ENCODE data around the gene KIAA1549. TPM values are rescaled to one million over a fixed set of nuclear protein-coding genes. Genes with fewer than 3 reads are reported as not detected.
"Not testable (repeated sequence)": the region's sequence is repeated elsewhere in the genome, so short reads cannot be mapped to it uniquely, and the experiment has no call there.

KIAA1549 gene
- total RNA-seq, 1 donor from 2014 or later, result 5.2 TPM

DNA sequence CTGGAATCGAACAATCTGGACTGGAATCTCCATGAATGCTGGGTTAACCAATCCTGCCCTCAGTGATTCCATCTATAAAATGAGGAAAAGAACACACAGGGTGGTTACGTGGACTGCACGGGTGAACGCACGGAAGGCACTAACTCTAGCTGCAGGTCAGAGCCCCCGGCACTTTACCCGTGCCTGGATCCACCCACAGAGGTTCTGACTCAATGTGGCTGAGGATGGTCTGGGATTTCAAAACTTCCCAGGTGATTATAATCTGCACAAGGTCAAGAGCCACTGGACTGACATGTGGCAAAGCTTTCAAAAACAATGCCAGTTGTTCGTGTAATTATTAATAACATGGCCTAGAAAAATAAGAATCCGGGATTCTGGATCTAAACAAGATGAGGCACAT is 29.2 kb downstream of the KIAA1549 start:
- no peak for ATAC-seq
- no peak for DNase-seq (ENCODE audit: low spot score)
- intact Hi-C loops (cut with DNase I), result no loop called here

DNA sequence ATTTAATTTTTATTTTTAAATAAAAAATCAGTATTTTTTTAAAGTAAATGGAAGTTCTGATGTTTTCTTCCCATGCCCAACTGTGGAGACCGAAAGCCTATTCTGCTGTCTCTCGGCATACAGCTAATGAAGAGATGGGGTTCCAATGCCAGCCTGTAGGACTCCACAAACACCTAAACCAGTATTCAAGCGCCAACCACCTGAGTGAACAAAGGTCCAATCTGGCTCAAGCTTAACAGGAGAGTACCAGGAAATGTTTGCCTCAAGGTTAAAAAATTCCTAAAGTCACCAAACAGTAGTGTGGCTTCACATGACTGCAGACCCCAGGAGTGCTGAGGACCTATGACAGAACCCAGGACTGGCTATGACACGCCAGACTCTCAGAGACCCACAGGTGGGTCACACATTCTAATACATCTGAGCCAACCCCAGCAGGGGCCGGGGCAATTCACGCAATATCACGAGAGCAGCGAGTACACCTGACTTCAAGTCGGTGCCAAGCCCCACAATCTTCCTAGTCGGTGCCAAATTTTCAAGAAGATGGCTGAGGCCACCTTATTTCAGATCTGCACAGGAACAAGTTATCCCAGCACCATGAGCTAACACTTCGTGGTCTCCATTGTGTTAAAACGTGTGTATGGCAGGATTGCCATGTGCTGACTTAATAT is 31.6 kb downstream of the KIAA1549 start:
- ATAC-seq (no peak), DNase-seq (ENCODE audit: low spot score) (no peak)
- intact Hi-C loops (cut with DNase I), result no loop called here

DNA sequence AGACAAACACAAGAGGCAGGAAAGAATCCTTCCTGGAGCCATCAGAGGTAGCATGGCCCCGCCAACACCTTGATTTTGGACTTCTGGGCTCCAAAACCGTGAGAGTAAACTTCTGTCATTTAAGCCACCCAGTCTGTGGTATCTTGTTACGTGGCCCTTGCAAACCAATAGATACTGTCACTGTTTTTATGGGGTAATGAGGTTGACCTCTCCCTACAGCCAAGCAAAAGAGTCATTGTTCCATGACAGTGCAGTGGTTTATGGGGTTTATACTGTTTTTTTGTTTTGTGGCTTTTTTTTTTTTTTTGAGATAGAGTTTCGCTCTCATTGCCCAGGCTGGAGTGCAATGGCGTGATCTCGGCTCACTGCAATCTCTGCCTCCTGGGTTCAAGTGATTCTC is 32.8 kb downstream of the KIAA1549 start:
- DNase-seq (ENCODE audit: low spot score), result no peak
- intact Hi-C loops (cut with DNase I), result no loop called here
- ATAC-seq, result no peak

DNA sequence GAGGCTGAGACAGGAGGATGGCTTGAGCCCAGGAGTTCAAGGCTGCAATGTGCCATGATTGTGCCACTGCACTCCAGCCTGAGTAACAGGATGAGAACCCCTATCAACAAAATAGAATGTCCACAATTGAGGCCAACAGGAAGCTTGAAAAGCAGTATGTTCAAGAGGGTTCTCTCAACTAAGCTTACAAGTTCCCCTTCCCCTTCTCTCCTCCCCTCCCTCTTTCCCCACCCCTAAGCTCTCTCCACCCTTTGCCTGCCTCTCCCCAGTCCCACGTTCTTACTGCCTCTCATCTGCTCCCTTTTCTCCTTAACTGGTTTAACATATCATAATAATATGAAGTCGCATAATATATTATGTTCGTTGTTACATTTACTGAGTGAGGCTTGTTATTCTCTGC is 35.4 kb downstream of the KIAA1549 start:
- no peak for DNase-seq (ENCODE audit: low spot score)
- intact Hi-C loops (cut with DNase I), result no loop called here
- ATAC-seq, result no peak

DNA sequence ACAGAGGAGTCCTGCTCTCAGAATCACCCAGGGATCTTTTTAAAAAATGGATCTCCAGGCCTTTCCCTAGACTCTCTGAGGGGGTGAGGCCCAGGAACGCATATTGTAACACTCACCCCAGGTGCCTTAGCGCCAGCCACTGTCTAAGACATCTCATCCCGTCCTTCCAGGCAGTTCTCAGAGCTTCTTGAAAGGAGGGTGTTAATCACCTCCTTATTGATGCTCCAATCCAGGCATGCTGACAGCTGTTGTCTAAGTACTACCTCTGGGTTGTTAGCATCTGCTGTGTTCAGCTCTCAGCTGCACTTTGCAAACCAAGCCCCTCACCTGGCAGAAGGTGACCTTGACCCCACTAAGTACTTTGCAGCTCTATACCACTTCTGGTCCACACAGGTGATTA is 36.0 kb downstream of the KIAA1549 start:
- intact Hi-C loops (cut with DNase I), result no loop called here
- no peak for DNase-seq (ENCODE audit: low spot score)
- ATAC-seq, result no peak

DNA sequence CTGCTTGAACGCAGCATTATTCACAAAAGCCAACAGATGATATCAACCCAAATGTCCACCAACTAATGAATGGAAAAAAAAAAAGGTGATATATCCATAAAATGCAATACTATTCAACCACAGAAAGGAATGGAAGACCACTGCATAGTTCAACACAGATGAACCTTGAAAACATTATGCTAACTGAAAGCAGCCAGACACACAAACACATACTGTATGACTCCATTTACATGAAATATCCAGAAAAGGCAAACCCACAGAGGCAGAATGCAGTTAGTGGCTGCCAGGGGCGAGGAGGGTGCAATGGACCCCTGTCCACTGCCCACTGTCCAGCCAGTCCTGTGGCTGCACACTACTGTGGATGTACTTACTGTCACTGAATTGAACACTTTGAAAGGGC is 36.6 kb downstream of the KIAA1549 start:
- no peak for ATAC-seq
- intact Hi-C loops (cut with DNase I), result no loop called here
- no peak for DNase-seq (ENCODE audit: low spot score)

DNA sequence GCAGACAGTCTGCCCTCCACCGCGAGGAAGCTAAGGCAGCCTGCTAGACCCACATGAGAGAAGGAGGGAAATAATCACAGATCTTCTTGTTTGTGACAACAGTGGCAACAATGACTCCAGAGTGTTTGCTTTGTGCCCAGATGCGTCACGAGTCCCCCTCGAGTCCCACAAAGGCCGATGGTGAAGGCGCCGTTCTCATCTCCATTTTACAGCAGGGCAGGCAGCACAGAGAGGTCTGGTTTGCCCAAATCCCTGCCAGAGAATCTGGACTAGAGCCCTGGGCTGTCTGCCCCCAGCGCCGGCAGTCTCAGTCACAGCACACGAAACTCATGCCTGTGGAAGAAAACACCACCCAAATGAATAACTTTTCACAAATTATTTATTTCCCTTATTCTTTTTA is 38.1 kb downstream of the KIAA1549 start:
- ATAC-seq (no peak), DNase-seq (ENCODE audit: low spot score) (no peak)
- intact Hi-C loops (cut with DNase I), result no loop called here

DNA sequence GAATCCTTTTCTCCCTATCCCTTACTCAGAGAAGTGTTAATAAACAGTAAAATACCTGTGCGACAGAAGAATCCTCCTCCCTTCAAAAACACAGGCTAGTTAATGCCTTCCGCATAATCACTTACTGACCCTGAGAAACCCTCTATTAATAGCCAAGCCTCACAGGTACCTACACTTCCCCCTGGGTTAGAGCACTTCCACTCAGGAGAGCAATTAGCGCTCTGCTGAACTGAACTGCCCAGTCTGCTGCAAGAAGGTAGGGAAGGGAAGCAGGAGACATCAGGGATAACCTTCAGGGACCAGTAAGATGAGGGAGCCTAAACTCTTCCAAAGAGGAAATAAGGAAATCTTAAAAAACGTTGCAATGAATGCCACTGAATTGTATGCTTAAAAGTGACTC is 39.6 kb downstream of the KIAA1549 start:
- ATAC-seq (no peak), DNase-seq (ENCODE audit: low spot score) (no peak)
- intact Hi-C loops (cut with DNase I), result no loop called here

DNA sequence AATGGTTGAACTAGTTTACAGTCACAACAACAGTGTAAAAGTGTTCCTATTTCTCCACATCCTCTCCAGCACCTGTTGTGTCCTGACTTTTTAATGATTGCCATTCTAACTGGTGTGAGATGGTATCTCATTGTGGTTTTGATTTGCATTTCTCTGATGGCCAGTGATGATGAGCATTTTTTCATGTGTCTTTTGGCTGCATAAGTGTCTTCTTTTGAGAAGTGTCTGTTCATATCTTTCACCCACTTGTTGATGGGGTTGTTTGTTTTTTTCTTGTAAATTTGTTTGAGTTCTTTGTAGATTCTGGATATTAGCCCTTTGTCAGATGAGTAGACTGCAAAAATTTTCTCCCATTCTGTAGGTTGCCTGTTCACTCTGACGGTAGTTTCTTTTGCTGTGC is 40.6 kb downstream of the KIAA1549 start:
- intact Hi-C loops (cut with DNase I); DNase-seq (ENCODE audit: low spot score); ATAC-seq: not testable (repeated sequence)

DNA sequence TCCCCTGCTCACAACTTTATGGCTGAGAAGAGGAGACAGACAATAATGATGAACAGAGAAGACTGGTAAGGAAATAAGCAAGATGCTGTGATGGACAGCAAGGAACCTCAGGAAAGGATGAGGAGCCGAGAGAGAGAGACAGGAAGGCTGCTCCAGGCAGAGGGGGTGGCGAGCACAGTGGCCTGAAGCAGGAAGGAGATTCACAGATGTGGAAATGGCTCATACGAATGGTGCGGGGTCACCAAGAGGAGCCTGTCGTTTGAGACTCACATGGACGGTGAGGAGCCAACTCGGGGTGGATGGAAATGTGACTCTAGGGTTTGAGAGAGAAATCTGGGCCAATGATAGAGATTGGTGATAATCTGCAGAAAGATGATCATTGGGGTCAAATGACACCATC is 43.7 kb downstream of the KIAA1549 start:
- intact Hi-C loops (cut with DNase I), result no loop called here
- ATAC-seq (no peak), DNase-seq (ENCODE audit: low spot score) (no peak)

DNA sequence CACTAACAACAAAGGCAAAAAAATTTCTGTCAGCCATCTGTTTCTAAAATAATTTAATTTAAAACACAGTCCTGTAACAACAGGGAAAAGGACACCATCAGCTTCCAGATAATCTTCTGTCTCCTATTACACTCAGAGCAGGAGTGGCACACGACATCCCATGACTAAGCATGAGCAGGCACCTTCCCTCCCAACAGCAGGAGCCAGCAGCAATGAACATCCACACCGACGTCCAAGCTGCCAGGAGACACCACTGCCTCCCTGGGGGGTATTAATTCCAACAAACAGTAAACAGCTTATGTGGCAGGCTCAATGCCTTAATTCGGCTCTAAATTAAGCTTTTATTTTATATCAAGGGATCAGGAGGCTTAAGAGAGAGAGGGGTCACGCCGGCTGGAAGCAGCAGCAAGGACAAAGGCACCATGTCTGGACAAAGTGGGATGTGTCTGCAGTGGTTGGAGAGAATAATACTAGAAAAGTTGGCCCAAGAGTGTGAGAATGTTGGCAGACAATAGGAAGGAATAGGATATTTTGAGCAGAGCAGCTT is 45.7 kb downstream of the KIAA1549 start:
- intact Hi-C loops (cut with DNase I), result no loop called here
- ATAC-seq (peak; percentile 91), DNase-seq (ENCODE audit: low spot score) (no peak)

DNA sequence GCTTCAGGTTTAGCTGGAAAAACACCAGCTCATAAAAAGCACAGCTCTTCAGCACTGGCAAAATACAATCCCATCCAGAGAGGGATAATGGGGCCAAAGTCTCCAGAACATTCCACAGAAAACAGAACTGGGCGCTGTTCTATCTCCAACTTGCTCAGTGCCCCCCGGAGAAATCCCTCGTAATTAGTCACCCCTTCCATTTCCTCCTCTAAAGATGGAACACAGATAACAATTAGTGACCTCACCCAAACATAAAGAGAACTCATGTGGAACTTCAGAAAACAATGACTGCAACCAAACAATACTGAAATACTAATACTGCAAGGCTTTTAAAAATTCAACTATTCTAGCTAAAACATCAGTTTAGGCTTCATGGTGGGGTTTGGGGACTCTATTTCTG is 46.3 kb downstream of the KIAA1549 start:
- no peak for ATAC-seq
- intact Hi-C loops (cut with DNase I), result no loop called here
- DNase-seq (ENCODE audit: low spot score), result no peak

DNA sequence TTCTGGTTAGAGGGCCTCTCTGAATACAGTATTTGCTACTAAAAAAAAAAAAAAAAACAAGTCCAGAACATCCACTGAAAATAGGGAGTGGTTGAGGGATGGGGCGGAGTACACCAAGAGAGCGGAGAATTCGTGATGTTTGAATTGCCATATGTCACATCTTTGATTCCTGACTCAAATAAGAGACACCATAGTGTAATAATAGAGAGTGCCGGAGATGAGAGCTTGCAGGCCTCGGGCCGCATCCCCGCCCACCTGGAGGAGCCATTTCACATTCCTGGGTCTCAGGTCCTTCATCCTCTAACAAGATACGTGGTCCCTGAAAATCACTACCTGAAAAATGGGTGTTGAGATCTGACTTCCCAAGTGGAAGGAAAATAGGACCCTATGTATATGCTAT is 46.8 kb downstream of the KIAA1549 start:
- intact Hi-C loops (cut with DNase I), result no loop called here
- DNase-seq (ENCODE audit: low spot score), result no peak
- ATAC-seq, result no peak

DNA sequence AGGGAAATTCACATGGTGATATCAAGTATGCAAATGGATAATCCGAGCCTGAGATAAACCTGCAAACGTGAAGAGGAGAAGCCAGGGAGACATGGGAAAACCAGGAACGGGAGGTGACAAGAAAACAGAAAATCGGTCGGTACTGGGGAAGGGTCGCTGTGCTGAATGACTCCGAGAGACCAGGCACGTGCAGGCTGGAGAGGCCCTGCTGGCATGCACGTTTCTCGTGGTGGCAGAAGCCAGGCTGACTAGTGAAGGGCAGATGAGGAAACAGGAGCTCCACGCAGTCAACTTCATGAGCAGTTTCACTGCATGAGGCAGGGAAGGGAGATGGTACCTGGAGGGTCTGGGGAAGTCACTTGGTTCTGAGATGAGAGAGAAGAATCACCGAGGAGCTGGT is 48.3 kb downstream of the KIAA1549 start:
- no peak for ATAC-seq
- intact Hi-C loops (cut with DNase I), result no loop called here
- no peak for DNase-seq (ENCODE audit: low spot score)

DNA sequence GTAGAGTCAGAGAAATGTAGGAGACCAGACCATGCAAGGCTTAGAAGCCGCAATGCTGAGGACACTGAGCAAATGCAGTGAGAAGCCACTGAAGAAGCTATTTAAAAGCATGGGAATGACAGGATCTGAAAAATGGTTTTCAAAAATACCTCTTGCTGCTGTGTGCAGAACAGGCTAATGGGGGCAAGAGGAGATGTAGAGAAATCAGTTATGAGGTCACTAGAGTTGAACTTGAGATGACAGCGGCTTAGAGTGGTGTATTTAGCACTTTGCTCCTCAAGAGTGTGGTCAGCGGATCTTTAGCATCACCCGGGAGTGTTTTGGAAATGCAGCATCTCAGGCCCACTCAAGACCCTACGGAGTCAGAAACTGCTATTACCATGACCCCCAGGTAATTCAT is 48.8 kb downstream of the KIAA1549 start:
- intact Hi-C loops (cut with DNase I), result no loop called here
- ATAC-seq (no peak), DNase-seq (ENCODE audit: low spot score) (no peak)

DNA sequence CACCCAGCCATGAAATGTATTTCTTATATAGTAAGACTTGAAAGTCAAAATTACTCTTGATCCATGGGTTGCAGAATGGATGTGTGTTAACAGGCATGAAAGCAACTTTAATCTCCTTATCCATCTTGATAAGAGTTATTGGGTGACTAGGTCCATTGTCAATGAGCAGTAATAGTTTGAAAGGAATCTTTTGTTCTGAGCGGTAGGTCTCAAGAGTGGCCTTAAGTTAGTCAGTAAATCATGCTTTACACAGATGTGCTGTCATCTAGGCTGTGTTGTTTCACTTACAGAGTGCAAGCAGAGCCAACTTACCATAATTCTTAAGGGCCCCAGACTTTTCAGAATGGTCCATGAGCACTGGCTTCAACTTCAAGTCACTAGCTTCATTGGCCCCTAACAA is 51.2 kb downstream of the KIAA1549 start:
- DNase-seq (ENCODE audit: low spot score), result no peak
- intact Hi-C loops (cut with DNase I), result no loop called here
- no peak for ATAC-seq

DNA sequence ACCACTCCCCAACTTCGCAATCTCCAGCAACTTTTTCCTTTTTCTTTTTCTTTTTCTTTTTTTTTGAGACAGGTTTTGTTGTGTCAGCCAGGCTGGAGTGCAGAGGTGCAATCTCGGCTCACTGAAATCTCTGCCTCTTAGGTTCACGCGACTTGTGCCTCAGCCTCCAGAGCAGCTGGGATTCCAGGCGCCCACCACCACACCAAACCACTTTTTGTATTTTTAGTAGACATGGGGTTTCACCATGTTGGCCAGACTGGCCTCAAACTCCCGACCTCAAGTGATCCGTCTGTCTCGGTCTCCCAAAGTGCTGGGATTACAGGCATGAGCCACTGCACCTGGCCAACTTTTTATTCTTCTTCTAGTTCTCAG is 55.0 kb downstream of the KIAA1549 start:
- DNase-seq (ENCODE audit: low spot score) (no peak), ATAC-seq (no peak)
- intact Hi-C loops (cut with DNase I), result no loop called here

DNA sequence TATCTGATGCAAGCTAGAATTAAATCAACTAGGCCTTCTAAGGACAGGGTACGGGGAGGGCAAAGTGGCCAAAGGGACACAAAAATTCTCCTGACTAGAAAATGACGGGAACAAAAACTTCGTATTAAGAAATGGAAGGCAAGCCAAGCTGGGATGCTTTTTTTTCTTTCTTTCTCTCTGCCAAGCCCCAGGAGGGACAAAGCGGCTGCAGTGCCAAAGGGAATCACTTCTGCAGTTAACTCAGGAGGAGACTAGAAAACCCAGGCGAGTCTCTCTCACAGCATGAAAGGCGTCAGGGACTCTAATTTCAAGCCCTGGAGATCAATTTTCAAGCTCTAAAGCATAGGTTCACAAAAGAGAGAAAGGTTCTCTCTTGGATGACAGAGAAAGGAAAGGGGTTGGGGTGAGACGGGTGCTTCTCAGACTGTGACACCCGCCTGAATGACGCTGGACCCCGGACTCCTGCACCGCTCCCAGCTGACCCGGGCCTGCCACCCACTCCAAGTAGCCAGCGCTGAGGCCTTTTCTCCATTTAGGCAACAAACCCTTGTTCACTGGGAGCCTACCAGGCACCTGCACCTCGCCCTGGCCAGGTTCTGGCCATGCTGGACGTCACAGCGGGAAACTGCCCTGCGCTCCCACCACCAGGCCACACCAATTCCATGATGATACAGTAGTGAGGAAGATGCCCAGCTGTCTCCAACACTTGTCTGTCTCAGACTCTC is 56.5 kb downstream of the KIAA1549 start:
- DNase-seq (ENCODE audit: low spot score), result no peak
- no peak for ATAC-seq
- intact Hi-C loops (cut with DNase I), result no loop called here

DNA sequence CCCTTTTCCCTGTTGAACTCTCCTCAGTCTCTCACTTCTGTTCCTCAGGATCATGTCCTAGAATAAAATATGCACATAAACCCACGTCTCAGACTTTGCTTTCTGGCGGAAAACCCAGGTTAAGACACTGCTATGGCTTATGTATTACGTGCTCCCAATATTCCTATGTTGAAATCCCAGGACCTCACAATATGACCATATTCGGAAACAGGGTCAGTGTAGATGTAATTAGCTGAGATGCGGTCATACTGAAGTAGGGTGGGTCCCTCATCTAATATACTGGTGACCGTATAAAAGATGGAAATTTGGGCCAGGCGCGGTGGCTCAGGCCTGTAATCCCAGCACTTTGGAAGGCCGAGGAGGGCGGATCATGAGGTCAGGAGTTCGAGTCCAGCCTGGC is 59.9 kb downstream of the KIAA1549 start:
- ATAC-seq (no peak), DNase-seq (ENCODE audit: low spot score) (no peak)
- intact Hi-C loops (cut with DNase I), result no loop called here

DNA sequence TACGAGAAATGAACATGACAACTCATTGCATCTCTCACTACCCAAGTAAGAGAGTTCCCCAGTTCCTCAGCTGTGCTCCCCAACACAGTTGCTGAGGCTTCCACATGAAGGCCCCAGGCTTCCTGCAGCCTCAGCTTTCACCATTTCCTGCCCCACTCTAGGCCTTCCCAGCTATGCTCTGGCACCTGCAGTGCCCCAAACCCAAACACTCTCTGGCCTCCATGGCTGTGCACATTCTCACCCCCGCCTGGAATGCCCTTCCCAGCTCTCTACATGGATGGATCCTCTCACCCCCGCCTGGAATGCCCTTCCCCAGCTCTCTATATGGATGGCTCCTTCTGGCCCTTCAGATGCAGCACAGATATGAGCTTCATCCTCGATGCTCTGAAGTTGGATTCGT is 61.3 kb downstream of the KIAA1549 start:
- intact Hi-C loops (cut with DNase I), result no loop called here
- no peak for ATAC-seq

DNA sequence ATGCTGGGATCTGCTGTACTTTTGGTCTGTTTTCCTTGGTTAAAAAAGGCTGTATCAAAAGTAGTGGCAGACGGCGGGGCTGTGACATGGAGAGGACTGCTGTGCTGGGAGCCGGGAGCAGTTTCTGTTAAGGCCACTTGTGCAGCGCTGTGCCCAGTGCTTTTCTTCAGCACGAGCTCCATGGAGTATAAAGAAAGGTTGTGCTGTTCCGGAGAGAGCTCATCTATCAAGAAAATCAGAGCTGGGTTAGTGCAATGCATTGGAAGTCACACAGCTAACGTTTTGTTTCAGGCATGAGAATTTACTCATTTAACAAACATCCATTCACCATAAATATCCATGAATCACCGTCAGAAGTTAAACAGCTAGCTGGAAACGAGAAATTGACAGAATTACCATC is 62.0 kb downstream of the KIAA1549 start:
- intact Hi-C loops (cut with DNase I), result no loop called here
- ATAC-seq (no peak), DNase-seq (ENCODE audit: low spot score) (no peak)

More for the DNA sequence above, 61.3 kb downstream of the KIAA1549 start:
- no peak for DNase-seq (ENCODE audit: low spot score)
